Uterus (tissue), 2 donors: ENCODE results near the gene NOS1.
"Not testable (repeated sequence)": the region's sequence is repeated elsewhere in the genome, so short reads cannot be mapped to it uniquely, and the experiment has no call there.

Experiments used
- CTCF ChIP-seq, 4 experiments: fragments of 200-600 bp in 2 of 4; fragments of 450-650 bp in 2 of 4; sonication (generic) in 2 of 4; IDR thresholded peaks; one replicate each; pipeline ENCODE4 v1.5.1; 2016 to 2019; ENCODE audit warnings: antibody characterized with exemption in 4 of 4, mild to moderate bottlenecking in 2 of 4, moderate library complexity in 1 of 4
- POLR2A ChIP-seq, 2 donors: fragments of 450-650 bp; IDR thresholded peaks; one replicate each; pipeline ENCODE4 v1.6.1; 2016; ENCODE audit warnings: antibody characterized with exemption in 2 of 2, mild to moderate bottlenecking in 1 of 2, moderate library complexity in 1 of 2

GRCh38 chr12:117370000-117370399, 8.6 kb upstream of the NOS1 start:
- not testable (repeated sequence) for TF ChIP-seq CTCF, POLR2A (IDR thresholded peaks at IDR 0.05)
